IMR-90 (cell line): ENCODE results near the gene IQCM. TPM values are rescaled to one million over a fixed set of nuclear protein-coding genes. Genes with fewer than 3 reads are reported as not detected.

Source experiments
- ATAC-seq: fragments of 200-7000 bp; cut with Tn5 transposase; 2 replicates; pipeline ENCODE4 v1.9.1; 2020; ENCODE audit warnings: low read depth, mild to moderate bottlenecking, moderate library complexity
- BruUV-seq: library from RNA; stranded (reverse); fragments of 400-500 nt; replicated peaks from 2 replicates; lab custom pipeline; 2021; lab: Mats Ljungman, UMichigan
- CTCF ChIA-PET: fragments of 300-600 bp; formaldehyde crosslinking; extraction: SDS; loops from one replicate; lab custom pipeline; 2021; ENCODE audit warnings: antibody characterized with exemption; lab: Yijun Ruan, JAX
- POLR2A ChIA-PET: fragments of 300-600 bp; sonication (Branson Sonifier 250); formaldehyde crosslinking; loops from one replicate; lab custom pipeline; 2022; ENCODE audit warnings: antibody characterized with exemption; ENCODE audit not compliant: unreplicated experiment; lab: Charles Lee
- DNase-seq: peaks from one replicate; pipeline ENCODE4 v3.0.0; 2013
- H2AFZ ChIP-seq: replicated peaks from 2 replicates; pipeline ENCODE3; 2013; ENCODE audit warnings: low read length, mild to moderate bottlenecking; ENCODE audit not compliant: poor library complexity
- H2AK5ac ChIP-seq: 2 replicates; pipeline ENCODE4 v1.6.1; 2013; ENCODE audit warnings: low read depth, low read length, inconsistent platforms
- H2AK9ac ChIP-seq: replicated peaks from 2 replicates; pipeline ENCODE3; 2013; ENCODE audit warnings: mild to moderate bottlenecking, low read depth, low read length, moderate library complexity; ENCODE audit not compliant: poor library complexity
- H2BK120ac ChIP-seq: 2 replicates; pipeline ENCODE4 v1.6.1; 2013; ENCODE audit warnings: low read depth, low read length, inconsistent platforms
- H2BK15ac ChIP-seq: 3 replicates; pipeline ENCODE4 v1.6.1; 2013; ENCODE audit warnings: low read depth, low read length, inconsistent platforms
- H2BK20ac ChIP-seq: 2 replicates; pipeline ENCODE4 v1.6.1; 2013; ENCODE audit warnings: low read depth, mild to moderate bottlenecking, inconsistent platforms, low read length, moderate library complexity
- H2BK5ac ChIP-seq: 2 replicates; pipeline ENCODE4 v1.6.1; 2013; ENCODE audit warnings: mild to moderate bottlenecking, low read depth, low read length, inconsistent platforms; ENCODE audit not compliant: poor library complexity, severe bottlenecking
- H3K14ac ChIP-seq: replicated peaks from 2 replicates; pipeline ENCODE4 v1.6.1; 2013; ENCODE audit warnings: low read depth, low read length, inconsistent platforms
- H3K18ac ChIP-seq: 2 replicates; pipeline ENCODE4 v1.6.1; 2013; ENCODE audit warnings: low read depth, low read length, control low read depth
- H3K23ac ChIP-seq: 2 replicates; pipeline ENCODE4 v1.6.1; 2013; ENCODE audit warnings: low read depth, low read length, inconsistent platforms
- H3K27ac ChIP-seq: 2 replicates; pipeline ENCODE4 v1.5.1; 2013; ENCODE audit warnings: mild to moderate bottlenecking, control low read depth, low read length; ENCODE audit not compliant: insufficient read depth
- H3K27me3 ChIP-seq: 2 replicates; pipeline ENCODE4 v1.6.1; 2013; ENCODE audit warnings: low read length; ENCODE audit not compliant: control insufficient read depth, insufficient read depth
- H3K36me3 ChIP-seq: 2 replicates; pipeline ENCODE4 v1.6.1; 2013; ENCODE audit warnings: low read length, mixed read lengths; ENCODE audit not compliant: control insufficient read depth, insufficient read depth
- H3K4ac ChIP-seq: 2 replicates; pipeline ENCODE4 v1.6.1; 2013; ENCODE audit warnings: low read depth, low read length, inconsistent platforms
- H3K4me1 ChIP-seq: 2 replicates; pipeline ENCODE4 v1.6.1; 2013; ENCODE audit warnings: low read length, mixed read lengths; ENCODE audit not compliant: control insufficient read depth, insufficient read depth
- H3K4me2 ChIP-seq: 2 replicates; pipeline ENCODE4 v1.6.1; 2013; ENCODE audit warnings: low read depth, mild to moderate bottlenecking, control low read depth, low read length, moderate library complexity
- H3K4me3 ChIP-seq: 2 replicates; pipeline ENCODE4 v1.5.1; 2013; ENCODE audit warnings: low read depth, mild to moderate bottlenecking, control low read depth, low read length, moderate library complexity; ENCODE audit not compliant: insufficient read depth
- H3K56ac ChIP-seq: 2 replicates; pipeline ENCODE4 v1.6.1; 2013; ENCODE audit warnings: low read length, inconsistent platforms; ENCODE audit not compliant: insufficient read depth; ENCODE audit errors: extremely low read depth
- H3K79me1 ChIP-seq, 2 experiments: 2 replicates each; pipeline ENCODE4 v1.6.1; 2013; ENCODE audit warnings: low read length in 2 of 2, inconsistent platforms in 1 of 2, low read depth in 1 of 2
- H3K9ac ChIP-seq: 2 replicates; pipeline ENCODE4 v1.6.1; 2013; ENCODE audit warnings: low read depth, low read length, control low read depth
- H3K9me1 ChIP-seq: 2 replicates; pipeline ENCODE4 v1.6.1; 2013; ENCODE audit warnings: low read length, inconsistent platforms; ENCODE audit not compliant: insufficient read depth
- H3K9me3 ChIP-seq: 2 replicates; pipeline ENCODE4 v1.6.1; 2013; ENCODE audit warnings: low read length; ENCODE audit not compliant: control insufficient read depth, insufficient read depth
- H4K20me1 ChIP-seq: 2 replicates; pipeline ENCODE4 v1.6.1; 2013; ENCODE audit warnings: low read length, inconsistent platforms; ENCODE audit not compliant: insufficient read depth
- H4K5ac ChIP-seq: 2 replicates; pipeline ENCODE4 v1.6.1; 2013; ENCODE audit warnings: mild to moderate bottlenecking, low read depth, low read length, control low read depth
- H4K8ac ChIP-seq, 2 experiments: 2 replicates each; pipeline ENCODE4 v1.6.1; 2013; ENCODE audit warnings: low read depth in 2 of 2, low read length in 2 of 2, control low read depth in 1 of 2, inconsistent platforms in 1 of 2
- H4K91ac ChIP-seq: 2 replicates; pipeline ENCODE4 v1.6.1; 2013; ENCODE audit warnings: low read depth, low read length, inconsistent platforms; ENCODE audit not compliant: insufficient read depth
- CEBPB ChIP-seq: IDR thresholded peaks from 2 replicates; pipeline ENCODE4 v1.6.1; 2012; ENCODE audit warnings: low read depth, low read length, improper control_type of control experiment
- CHD1 ChIP-seq: IDR thresholded peaks from 2 replicates; pipeline ENCODE4 v1.6.1; 2012; ENCODE audit warnings: low read depth, low read length, improper control_type of control experiment
- FOS ChIP-seq: fragments of 150-350 bp; IDR thresholded peaks from 2 replicates; pipeline ENCODE4 v1.6.1; 2016; ENCODE audit warnings: low read depth, low read length
- MAFK ChIP-seq: IDR thresholded peaks from 2 replicates; pipeline ENCODE4 v1.6.1; 2012; ENCODE audit warnings: low read depth, low read length, improper control_type of control experiment
- MAZ ChIP-seq: IDR thresholded peaks from 2 replicates; pipeline ENCODE4 v1.6.1; 2012; ENCODE audit warnings: low read depth, mild to moderate bottlenecking, low read length, improper control_type of control experiment, moderate library complexity, borderline replicate concordance
- MXI1 ChIP-seq: IDR thresholded peaks from 2 replicates; pipeline ENCODE4 v1.6.1; 2012; ENCODE audit warnings: low read depth, mild to moderate bottlenecking, low read length, moderate library complexity, borderline replicate concordance
- NFE2L2 ChIP-seq: fragments of 150-350 bp; IDR thresholded peaks from 2 replicates; pipeline ENCODE4 v1.6.1; 2016; ENCODE audit warnings: low read depth, mild to moderate bottlenecking, low read length
- POLR2A ChIP-seq: IDR thresholded peaks from 2 replicates; pipeline ENCODE4 v1.6.1; 2012; ENCODE audit warnings: mild to moderate bottlenecking, low read depth, low read length
- RCOR1 ChIP-seq: IDR thresholded peaks from 2 replicates; pipeline ENCODE4 v1.6.1; 2012; ENCODE audit warnings: mild to moderate bottlenecking, low read length, improper control_type of control experiment; ENCODE audit not compliant: insufficient replicate concordance
- SMC3 ChIP-seq: fragments of 150-350 bp; IDR thresholded peaks from 2 replicates; pipeline ENCODE4 v1.6.1; 2016; ENCODE audit warnings: low read depth, mild to moderate bottlenecking, antibody characterized with exemption, low read length, moderate library complexity
- dilution Hi-C: fragments of 300-500 bp; cut with HindIII; formaldehyde crosslinking; loops from one replicate; pipeline ENCODE4 v1.14.3; 2018; ENCODE audit warnings: low sequenced_read_pairs; ENCODE audit not compliant: unreplicated experiment
- in situ Hi-C: fragments of 300-500 bp; cut with MboI; formaldehyde crosslinking; loops from 3 replicates; pipeline ENCODE4 v1.14.3; 2019; ENCODE audit warnings: low sequenced_read_pairs, inconsistent platforms, mixed read lengths
- intact Hi-C: fragments of 100-400 bp; cut with micrococcal nuclease; formaldehyde crosslinking; loops from 2 replicates; pipeline ENCODE4 v1.10.0; 2022
- polyA plus RNA-seq, 3 experiments: library from polyadenylated mRNA; depleted of rRNA; stranded (reverse); fragments of >200 nt; gene quantifications; 2 replicates each; pipeline ENCODE4 v1.2.3, GENCODE V29; 2012; ENCODE audit warnings: low replicate concordance in 1 of 3
- total RNA-seq: library from RNA; depleted of rRNA; stranded (reverse); fragments of >200 nt; gene quantifications from 2 replicates; pipeline ENCODE4 v1.2.3, GENCODE V29; 2012
- TF ChIP-seq, protein P1 (sequence below): conservative IDR thresholded peaks from 2 replicates; pipeline ENCODE4 v1.5.1; 2012; ENCODE audit warnings: mild to moderate bottlenecking, low read depth, low read length, improper control_type of control experiment
- TF ChIP-seq, protein P2 (sequence below): fragments of 150-350 bp; IDR thresholded peaks from 2 replicates; pipeline ENCODE4 v1.6.1; 2016; ENCODE audit warnings: low read depth, mild to moderate bottlenecking, low read length, moderate library complexity, borderline replicate concordance

IQCM gene
- total and polyA plus RNA-seq, 2 of the 4 experiments (the other 2 are of a cell fraction), result not detected

DNA sequence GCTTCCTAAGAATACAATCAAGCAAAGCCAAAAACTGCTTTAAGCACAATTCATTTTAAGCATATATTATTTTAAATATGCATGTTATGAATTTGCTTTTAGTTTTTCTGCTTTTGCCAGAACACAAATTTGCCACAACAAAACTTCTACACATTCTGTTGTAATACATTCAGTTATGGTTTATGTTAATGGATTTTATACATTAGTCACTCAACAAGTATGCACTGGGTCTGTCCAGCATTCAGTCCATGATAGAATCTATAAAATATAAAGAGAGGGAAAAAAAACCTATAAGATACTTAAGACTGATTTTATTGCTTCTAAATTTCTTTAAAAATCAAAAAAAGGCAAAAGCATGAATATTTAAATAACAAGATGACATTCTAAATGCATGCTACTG is 22.2 kb downstream of the IQCM start:
- Histone ChIP-seq H2BK15ac (no peak overlapping the region), H3K79me1 (no peaks in the 10 kb centered on the region), H3K56ac (no peak overlapping the region), H3K14ac (no peak overlapping the region), H4K91ac (no peak overlapping the region), H4K8ac (no peak overlapping the region), H3K9me1 (no peaks in the 10 kb centered on the region), H2BK120ac (no peak overlapping the region), H3K9me3 (no peaks in the 10 kb centered on the region), H3K36me3 (no peaks in the 10 kb centered on the region), H2AK5ac (no peak overlapping the region), H2BK5ac (no peak overlapping the region), H3K4me2 (no peak overlapping the region), H3K4me1 (peaks cover 3% of the 10 kb centered on the region), H3K4me3 (no peak overlapping the region), H3K23ac (no peak overlapping the region), H4K20me1 (no peaks in the 10 kb centered on the region), H3K27me3 (no peaks in the 10 kb centered on the region), H3K18ac (no peak overlapping the region), H2AFZ (no peak overlapping the region), H4K5ac (no peak overlapping the region), H2BK20ac (no peak overlapping the region), H3K4ac (no peak overlapping the region), H3K27ac (no peak overlapping the region), H3K9ac (no peak overlapping the region), H2AK9ac (no peak overlapping the region)
- CTCF ChIA-PET, result no interaction called here
- dilution Hi-C loops (no loop called here), in situ Hi-C loops (no loop called here), intact Hi-C loops (no loop called here)
- TF ChIP-seq, protein P1, sequence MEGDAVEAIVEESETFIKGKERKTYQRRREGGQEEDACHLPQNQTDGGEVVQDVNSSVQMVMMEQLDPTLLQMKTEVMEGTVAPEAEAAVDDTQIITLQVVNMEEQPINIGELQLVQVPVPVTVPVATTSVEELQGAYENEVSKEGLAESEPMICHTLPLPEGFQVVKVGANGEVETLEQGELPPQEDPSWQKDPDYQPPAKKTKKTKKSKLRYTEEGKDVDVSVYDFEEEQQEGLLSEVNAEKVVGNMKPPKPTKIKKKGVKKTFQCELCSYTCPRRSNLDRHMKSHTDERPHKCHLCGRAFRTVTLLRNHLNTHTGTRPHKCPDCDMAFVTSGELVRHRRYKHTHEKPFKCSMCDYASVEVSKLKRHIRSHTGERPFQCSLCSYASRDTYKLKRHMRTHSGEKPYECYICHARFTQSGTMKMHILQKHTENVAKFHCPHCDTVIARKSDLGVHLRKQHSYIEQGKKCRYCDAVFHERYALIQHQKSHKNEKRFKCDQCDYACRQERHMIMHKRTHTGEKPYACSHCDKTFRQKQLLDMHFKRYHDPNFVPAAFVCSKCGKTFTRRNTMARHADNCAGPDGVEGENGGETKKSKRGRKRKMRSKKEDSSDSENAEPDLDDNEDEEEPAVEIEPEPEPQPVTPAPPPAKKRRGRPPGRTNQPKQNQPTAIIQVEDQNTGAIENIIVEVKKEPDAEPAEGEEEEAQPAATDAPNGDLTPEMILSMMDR, result no peak
- TF ChIP-seq, protein P2, sequence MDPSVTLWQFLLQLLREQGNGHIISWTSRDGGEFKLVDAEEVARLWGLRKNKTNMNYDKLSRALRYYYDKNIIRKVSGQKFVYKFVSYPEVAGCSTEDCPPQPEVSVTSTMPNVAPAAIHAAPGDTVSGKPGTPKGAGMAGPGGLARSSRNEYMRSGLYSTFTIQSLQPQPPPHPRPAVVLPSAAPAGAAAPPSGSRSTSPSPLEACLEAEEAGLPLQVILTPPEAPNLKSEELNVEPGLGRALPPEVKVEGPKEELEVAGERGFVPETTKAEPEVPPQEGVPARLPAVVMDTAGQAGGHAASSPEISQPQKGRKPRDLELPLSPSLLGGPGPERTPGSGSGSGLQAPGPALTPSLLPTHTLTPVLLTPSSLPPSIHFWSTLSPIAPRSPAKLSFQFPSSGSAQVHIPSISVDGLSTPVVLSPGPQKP, result no peak
- TF ChIP-seq POLR2A (no peak), CEBPB (no peak), SMC3 (no peak), MXI1 (no peak), MAZ (no peak), RCOR1 (no peak), NFE2L2 (no peak), CHD1 (no peak), FOS (no peak), MAFK (no peak)
- DNase-seq (peak; percentile 45), ATAC-seq (peak; percentile 72)
- BruUV-seq, result no TSS peak
- POLR2A ChIA-PET, result no interaction called here
